Measurements from ENCODE around the gene ZNF608.

The ZNF608 gene

DNA sequence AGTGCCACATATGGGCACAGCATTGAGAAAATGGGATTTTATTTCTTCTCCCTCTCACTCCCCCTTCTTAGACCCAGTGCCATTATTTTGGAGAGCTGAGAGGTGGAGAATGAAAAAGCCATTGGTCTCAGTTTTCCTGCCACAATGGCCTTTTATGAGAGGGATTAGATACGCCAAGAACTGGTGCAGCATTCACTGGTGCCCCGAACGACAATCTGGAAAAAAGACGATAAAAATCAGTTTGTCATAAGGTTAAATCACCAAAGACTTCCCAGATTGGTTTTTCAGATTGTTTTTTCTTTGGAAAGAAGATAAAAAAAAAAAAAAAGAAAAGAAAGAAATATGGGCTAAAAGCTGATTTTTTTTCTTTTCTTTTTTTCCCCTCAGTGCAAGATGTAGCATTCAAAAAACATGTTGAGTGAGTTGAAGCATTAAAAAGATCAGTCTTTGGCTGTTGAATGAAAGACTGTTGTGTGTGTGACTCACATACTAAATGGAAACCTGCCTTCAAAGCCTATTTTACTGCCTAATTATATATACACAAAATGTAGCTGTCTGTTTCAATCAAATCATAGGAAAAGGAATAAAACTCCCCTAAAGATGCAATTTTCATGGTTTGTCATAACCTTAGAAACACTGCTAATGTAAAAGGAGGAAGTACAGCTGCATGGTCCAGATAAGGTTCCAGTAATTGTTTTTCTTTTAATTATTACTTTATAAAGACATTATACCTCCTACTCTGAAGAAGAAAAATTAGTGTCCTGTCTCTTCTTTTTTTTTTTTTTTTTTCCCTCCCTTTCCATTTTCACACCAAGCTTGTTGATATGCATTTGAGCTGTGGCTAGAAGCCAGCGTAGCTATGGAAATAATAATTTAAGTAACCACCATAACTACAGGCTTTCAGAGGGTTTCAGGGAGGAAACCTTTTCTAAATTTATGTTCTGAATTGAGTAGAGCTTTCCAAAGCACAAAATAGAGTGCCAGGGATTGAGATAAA lies 27.2 kb upstream of the ZNF608 start:
- H3K27ac ChIP-seq, result no peak overlapping the region
- TF ChIP-seq, protein P1, sequence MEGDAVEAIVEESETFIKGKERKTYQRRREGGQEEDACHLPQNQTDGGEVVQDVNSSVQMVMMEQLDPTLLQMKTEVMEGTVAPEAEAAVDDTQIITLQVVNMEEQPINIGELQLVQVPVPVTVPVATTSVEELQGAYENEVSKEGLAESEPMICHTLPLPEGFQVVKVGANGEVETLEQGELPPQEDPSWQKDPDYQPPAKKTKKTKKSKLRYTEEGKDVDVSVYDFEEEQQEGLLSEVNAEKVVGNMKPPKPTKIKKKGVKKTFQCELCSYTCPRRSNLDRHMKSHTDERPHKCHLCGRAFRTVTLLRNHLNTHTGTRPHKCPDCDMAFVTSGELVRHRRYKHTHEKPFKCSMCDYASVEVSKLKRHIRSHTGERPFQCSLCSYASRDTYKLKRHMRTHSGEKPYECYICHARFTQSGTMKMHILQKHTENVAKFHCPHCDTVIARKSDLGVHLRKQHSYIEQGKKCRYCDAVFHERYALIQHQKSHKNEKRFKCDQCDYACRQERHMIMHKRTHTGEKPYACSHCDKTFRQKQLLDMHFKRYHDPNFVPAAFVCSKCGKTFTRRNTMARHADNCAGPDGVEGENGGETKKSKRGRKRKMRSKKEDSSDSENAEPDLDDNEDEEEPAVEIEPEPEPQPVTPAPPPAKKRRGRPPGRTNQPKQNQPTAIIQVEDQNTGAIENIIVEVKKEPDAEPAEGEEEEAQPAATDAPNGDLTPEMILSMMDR (IDR thresholded peaks at IDR 0.05), result no peak
- no peak overlapping the region for H3K4me3 ChIP-seq (ENCODE audit: low read depth in 1 of 2, low read length in 1 of 2)
- no peaks in the 10 kb centered on the region for H3K27me3 ChIP-seq
- H3K4me1 ChIP-seq (ENCODE audit: control insufficient read depth in 1 of 2, insufficient read depth in 1 of 2, low read depth in 1 of 2, low read length in 1 of 2), result no peaks in the 10 kb centered on the region
- H3K36me3 ChIP-seq, result no peaks in the 10 kb centered on the region
- H3K9me3 ChIP-seq, result no peaks in the 10 kb centered on the region

DNA sequence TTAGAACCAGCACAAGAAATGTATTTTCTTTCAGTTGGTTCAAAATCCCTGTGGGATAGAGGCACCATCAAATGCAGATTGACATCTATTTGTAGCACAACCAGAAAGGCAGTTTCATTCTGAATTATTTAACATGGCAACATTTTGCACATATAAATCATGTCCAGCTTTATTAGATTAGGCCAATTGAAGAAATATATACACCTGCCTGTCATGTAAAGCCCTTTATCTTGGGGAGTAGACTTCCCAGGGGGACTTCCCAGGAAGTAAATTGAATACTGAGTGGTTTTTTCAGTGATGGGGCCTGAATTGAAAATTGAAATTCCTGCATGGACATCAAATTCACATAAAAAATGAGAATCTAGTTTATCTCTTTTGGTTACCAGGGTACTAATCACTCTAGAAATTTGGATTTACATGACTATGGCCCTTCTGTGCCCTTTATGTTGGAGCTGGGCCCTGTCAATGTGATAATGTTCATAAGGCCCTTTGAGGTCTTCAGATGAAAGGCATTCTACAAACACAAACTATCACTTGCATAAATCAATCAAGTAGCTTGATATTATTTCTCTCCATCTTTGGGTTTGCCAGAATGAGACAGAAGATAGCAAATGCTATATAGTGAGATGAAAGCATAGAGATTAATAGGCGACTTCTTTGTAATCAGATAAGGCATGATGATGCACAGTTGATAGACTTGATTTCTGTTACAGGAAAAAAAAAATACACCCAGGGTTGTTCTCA lies 26.2 kb upstream of the ZNF608 start:
- H3K4me1 ChIP-seq (ENCODE audit: control insufficient read depth in 1 of 2, insufficient read depth in 1 of 2, low read depth in 1 of 2, low read length in 1 of 2), result no peaks in the 10 kb centered on the region
- no peaks in the 10 kb centered on the region for H3K9me3 ChIP-seq
- TF ChIP-seq, protein P1 (IDR thresholded peaks at IDR 0.05), result no peak
- H3K4me3 ChIP-seq (ENCODE audit: low read depth in 1 of 2, low read length in 1 of 2), result no peak overlapping the region
- H3K27ac ChIP-seq, result no peak overlapping the region
- H3K36me3 ChIP-seq, result no peaks in the 10 kb centered on the region
- H3K27me3 ChIP-seq, result no peaks in the 10 kb centered on the region

DNA sequence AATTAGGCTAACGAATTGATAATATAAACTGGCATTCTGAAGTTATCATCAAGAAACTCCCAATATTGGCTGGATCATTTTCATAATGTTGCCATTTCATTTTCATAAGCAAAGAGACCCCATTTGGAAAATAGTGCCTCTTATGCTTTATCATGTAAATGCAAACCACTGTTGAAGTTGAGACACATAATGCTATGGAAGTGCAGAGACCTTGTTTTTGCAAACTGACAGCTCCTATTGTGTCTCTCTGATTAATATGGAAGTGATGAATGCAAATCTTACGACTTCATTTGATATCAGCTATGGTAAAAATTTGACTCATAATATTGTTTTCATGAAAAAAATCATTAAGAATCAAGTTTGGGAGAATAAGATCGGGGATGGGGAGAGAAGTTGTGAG lies 25.3 kb upstream of the ZNF608 start:
- no peaks in the 10 kb centered on the region for H3K9me3 ChIP-seq
- no peak overlapping the region for H3K4me3 ChIP-seq (ENCODE audit: low read depth in 1 of 2, low read length in 1 of 2)
- no peaks in the 10 kb centered on the region for H3K36me3 ChIP-seq
- no peak overlapping the region for H3K27ac ChIP-seq
- H3K27me3 ChIP-seq, result no peaks in the 10 kb centered on the region
- no peaks in the 10 kb centered on the region for H3K4me1 ChIP-seq (ENCODE audit: control insufficient read depth in 1 of 2, insufficient read depth in 1 of 2, low read depth in 1 of 2, low read length in 1 of 2)
- TF ChIP-seq, protein P1 (IDR thresholded peaks at IDR 0.05), result no peak

DNA sequence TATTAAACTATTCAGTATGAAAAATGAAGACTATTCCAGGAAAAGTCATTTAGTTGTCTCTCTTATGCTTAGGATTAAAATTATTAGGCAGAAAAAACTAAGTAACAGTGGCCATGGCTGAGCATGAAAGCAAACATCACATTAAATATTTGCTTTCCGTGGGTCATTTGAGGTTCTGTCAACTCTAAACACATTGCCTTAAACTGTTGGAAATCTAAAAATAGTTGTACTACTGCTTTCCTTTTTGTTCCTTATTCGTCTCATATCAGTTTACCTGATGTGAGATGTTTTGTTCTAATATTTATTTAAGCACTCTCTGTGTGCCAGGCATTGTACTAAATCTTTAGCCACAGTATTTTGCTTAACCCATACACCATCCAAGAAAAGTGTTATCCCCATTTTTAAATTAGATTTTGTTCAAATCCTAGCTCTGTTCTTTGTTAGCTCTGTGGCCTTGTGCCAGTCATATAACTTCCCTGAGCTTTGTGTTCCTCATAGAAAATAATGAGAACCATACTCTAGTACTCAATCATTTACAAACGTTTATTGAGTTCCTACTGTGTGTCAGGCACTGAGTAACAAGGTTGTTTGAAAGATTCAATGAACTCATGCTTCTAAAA lies 18.7 kb upstream of the ZNF608 start:
- H3K36me3 ChIP-seq, result no peaks in the 10 kb centered on the region
- no peak overlapping the region for H3K4me3 ChIP-seq (ENCODE audit: low read depth in 1 of 2, low read length in 1 of 2)
- H3K27ac ChIP-seq, result no peak overlapping the region
- no peaks in the 10 kb centered on the region for H3K4me1 ChIP-seq (ENCODE audit: control insufficient read depth in 1 of 2, insufficient read depth in 1 of 2, low read depth in 1 of 2, low read length in 1 of 2)
- no peaks in the 10 kb centered on the region for H3K27me3 ChIP-seq
- TF ChIP-seq, protein P1 (IDR thresholded peaks at IDR 0.05), result no peak
- no peaks in the 10 kb centered on the region for H3K9me3 ChIP-seq

DNA sequence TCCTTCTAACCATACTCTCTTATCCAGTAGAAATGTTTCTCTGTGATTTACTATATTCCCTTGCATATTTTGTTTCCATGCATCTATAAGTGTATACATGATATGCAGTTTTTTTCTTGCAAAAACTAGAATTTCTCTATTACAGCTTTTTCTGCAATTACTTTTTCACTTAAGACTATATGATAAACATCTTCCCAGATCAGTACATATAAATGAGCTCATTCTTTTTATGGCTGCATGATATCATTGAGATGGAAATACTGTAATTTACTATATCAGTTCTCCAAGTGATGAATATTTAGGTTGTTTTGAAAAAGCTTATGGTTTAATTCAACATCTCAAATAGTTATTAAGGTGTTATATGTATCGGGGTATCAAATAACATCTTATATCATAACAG lies 18.1 kb upstream of the ZNF608 start:
- Histone ChIP-seq H3K27ac (no peak overlapping the region), H3K36me3 (no peaks in the 10 kb centered on the region), H3K4me3 (ENCODE audit: low read depth in 1 of 2, low read length in 1 of 2) (no peak overlapping the region), H3K9me3 (no peaks in the 10 kb centered on the region), H3K4me1 (ENCODE audit: control insufficient read depth in 1 of 2, insufficient read depth in 1 of 2, low read depth in 1 of 2, low read length in 1 of 2) (no peaks in the 10 kb centered on the region), H3K27me3 (no peaks in the 10 kb centered on the region)
- TF ChIP-seq, protein P1 (IDR thresholded peaks at IDR 0.05), result no peak
